Measurements from ENCODE around the gene CHRM4. TPM values are rescaled to one million over a fixed set of nuclear protein-coding genes. Genes with fewer than 3 reads are reported as not detected.

CHRM4 gene
- total and polyA plus RNA-seq, 7 experiments from 2014 or later: 0.15 to 3.5 (median 0.48) TPM; not detected in 2

DNA sequence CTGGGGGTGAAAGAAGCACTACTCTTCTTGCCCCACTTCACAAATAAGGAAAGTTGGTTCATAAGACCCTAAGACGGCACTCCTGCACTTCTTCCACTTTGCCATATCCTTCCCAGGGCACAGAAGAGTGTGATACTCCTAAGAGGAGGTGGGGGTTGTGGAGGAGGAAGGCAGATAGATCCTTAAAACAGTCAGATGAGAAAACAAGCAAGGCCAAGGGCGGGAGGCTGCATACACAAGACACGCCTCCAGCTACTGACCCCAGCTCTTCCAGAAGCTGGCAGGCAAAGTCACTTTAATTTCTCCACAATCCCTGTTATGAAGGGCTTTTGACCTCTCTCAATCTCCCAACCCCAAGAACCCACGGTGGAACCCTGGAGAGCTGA is 1.6 kb upstream of the CHRM4 start:
- Histone ChIP-seq H3K27me3 (ENCODE audit: control insufficient read depth in 2 of 2, insufficient read depth in 2 of 2, low read length in 2 of 2) (peaks cover 0 to 21% of the 10 kb centered on the region in 2 donors), H3K9me3 (ENCODE audit: control insufficient read depth in 2 of 3, low read length in 3 of 3) (no peaks in the 10 kb centered on the region), H3K27ac (ENCODE audit: low read depth, low read length) (no peak overlapping the region), H3K4me3 (ENCODE audit: low read length) (no peak overlapping the region), H3K36me3 (ENCODE audit: control insufficient read depth in 2 of 3, insufficient read depth in 3 of 3, low read length in 3 of 3) (peaks cover 0 to 17% (median 0%) of the 10 kb centered on the region in 3 experiments), H3K4me1 (ENCODE audit: control insufficient read depth in 2 of 2, insufficient read depth in 2 of 2, low read length in 2 of 2) (peaks cover 14 to 21% of the 10 kb centered on the region in 2 donors)
- ChIA-PET CTCF (no interaction called here), POLR2A (interaction anchor here (0.6 to 1.6 kb wide), 2 partner anchors 15 to 45 kb away, joined by 3 to 4 read pairs; no protein-coding TSS in a partner anchor)
- peaks cover 0 to 10% (median 8%) of the 10 kb centered on the region in 5 donors for H3K36me3 Mint-ChIP-seq
- peaks cover 7 to 31% (median 20%) of the 10 kb centered on the region in 7 donors for H3K4me1 Mint-ChIP-seq
- peak overlapping the region in 3 of 9 donors; percentile 54 to 81 (median 73) for H3K27ac Mint-ChIP-seq
- intact Hi-C loops (cut with micrococcal nuclease): loop anchor here (2.0 to 5.0 kb wide), 2 partner anchors 224 kb away; partner anchors contain the start of genes ATG13 (in 2 of the 2) and HARBI1 (in 2 of the 2)
- peak overlapping the region; percentile 70 to 84 (median 78) for H3K4me3 Mint-ChIP-seq
- H3K27me3 Mint-ChIP-seq: peaks cover 22 to 40% (median 30%) of the 10 kb centered on the region in 5 donors
- DNase-seq: no peak
- ATAC-seq: no peak
- H3K9me3 Mint-ChIP-seq: peaks cover 0 to 2% (median 0%) of the 10 kb centered on the region in 11 donors

DNA sequence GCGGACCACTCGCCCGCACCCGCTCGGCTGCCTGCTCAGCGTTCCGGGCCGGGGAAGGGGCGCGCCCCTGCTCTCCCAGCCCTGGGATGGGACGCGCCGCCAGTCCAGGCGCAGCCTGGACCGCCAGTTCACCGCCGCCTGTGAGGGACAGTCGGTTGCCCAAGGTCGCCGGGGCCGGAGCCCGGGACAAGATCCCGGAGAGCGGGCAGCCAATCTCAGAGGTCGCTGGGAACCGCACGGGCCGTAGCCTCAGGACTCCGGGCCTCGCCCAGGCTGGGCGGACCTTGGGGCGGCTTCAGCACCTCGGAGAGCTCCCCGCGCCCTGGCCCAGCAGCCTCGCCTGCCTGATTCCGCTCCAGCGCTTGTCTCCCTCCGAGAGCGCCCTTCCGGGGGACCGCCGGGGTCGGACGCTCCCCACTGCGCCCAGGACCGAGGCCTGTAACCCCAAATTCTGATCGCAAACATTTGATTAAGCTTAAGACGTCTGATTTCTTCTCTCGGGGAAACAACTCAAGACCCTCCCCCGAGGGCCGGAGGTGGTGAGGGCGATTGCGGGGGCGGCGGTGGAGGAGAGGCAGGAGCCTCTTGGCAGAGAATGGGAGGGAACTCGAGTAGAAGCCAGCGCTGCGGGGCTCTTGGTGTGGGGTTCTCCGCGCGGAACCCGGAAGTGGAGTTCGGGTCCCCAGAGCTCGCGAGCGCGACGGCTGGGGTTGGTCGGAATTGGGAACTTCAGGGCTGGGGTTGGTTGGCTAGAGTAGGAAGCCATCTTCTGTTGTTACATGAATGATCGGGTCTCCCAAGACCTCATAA is 1.1 kb upstream of the CHRM4 start:
- peak overlapping the region; percentile 35 for H3K4me3 ChIP-seq (ENCODE audit: low read length)
- CTCF ChIA-PET: no interaction called here
- H3K36me3 Mint-ChIP-seq: peaks cover 0 to 7% (median 4%) of the 10 kb centered on the region in 5 donors

DNA sequence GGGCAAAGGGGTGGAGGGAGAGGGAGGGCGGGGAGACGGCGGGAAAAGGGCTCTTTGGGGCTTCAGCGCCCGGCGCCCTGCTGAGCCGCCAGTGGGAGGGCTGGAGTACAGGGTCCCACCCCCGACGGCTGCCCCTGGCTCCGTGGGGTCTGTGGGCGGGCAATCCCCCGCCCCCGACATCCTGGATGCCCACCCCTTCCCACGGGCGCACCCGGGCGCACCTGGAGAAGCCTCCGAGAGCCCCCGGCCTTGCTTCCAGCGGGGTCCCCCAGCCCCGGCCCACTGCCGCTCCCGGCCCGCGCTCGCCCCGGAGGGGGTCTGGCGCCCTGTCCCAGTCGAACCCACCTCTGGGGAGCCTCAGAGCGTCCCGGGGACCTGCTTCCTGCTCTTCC is 394 bp downstream of the CHRM4 start:
- no peak for DNase-seq
- peaks cover 0 to 2% (median 0%) of the 10 kb centered on the region in 5 donors for H3K36me3 Mint-ChIP-seq

More for the DNA sequence above, 1.1 kb upstream of the CHRM4 start:
- DNase-seq: peak; percentile 63 to 91 (median 75)
- Mint-ChIP-seq H3K4me1 (peaks cover 7 to 35% (median 25%) of the 10 kb centered on the region in 7 donors), H3K9me3 (peaks cover 0 to 2% (median 0%) of the 10 kb centered on the region in 11 donors), H3K27ac (peak overlapping the region in 3 of 9 donors; percentile 54 to 81 (median 73)), H3K4me3 (peak overlapping the region; percentile 70 to 84 (median 78)), H3K27me3 (peaks cover 26 to 45% (median 36%) of the 10 kb centered on the region in 5 donors)
- peak; percentile 90 for ATAC-seq
- no peak overlapping the region for H3K27ac ChIP-seq (ENCODE audit: low read depth, low read length)
- peaks cover 14 to 21% of the 10 kb centered on the region in 2 donors for H3K4me1 ChIP-seq (ENCODE audit: control insufficient read depth in 2 of 2, insufficient read depth in 2 of 2, low read length in 2 of 2)
- H3K9me3 ChIP-seq (ENCODE audit: control insufficient read depth in 2 of 3, low read length in 3 of 3): no peaks in the 10 kb centered on the region
- POLR2A ChIA-PET: interaction anchor here (0.6 to 1.6 kb wide), 3 partner anchors 9 to 44 kb away, joined by 3 to 4 read pairs (median 3); no protein-coding TSS in a partner anchor
- peaks cover 0 to 12% (median 0%) of the 10 kb centered on the region in 3 experiments for H3K36me3 ChIP-seq (ENCODE audit: control insufficient read depth in 2 of 3, insufficient read depth in 3 of 3, low read length in 3 of 3)
- peaks cover 0 to 21% of the 10 kb centered on the region in 2 donors for H3K27me3 ChIP-seq (ENCODE audit: control insufficient read depth in 2 of 2, insufficient read depth in 2 of 2, low read length in 2 of 2)
- intact Hi-C loops (cut with micrococcal nuclease): loop anchor here (2.0 to 5.0 kb wide), 2 partner anchors 224 to 225 kb away; partner anchors contain the start of genes ATG13 (in 2 of the 2) and HARBI1 (in 2 of the 2)

DNA sequence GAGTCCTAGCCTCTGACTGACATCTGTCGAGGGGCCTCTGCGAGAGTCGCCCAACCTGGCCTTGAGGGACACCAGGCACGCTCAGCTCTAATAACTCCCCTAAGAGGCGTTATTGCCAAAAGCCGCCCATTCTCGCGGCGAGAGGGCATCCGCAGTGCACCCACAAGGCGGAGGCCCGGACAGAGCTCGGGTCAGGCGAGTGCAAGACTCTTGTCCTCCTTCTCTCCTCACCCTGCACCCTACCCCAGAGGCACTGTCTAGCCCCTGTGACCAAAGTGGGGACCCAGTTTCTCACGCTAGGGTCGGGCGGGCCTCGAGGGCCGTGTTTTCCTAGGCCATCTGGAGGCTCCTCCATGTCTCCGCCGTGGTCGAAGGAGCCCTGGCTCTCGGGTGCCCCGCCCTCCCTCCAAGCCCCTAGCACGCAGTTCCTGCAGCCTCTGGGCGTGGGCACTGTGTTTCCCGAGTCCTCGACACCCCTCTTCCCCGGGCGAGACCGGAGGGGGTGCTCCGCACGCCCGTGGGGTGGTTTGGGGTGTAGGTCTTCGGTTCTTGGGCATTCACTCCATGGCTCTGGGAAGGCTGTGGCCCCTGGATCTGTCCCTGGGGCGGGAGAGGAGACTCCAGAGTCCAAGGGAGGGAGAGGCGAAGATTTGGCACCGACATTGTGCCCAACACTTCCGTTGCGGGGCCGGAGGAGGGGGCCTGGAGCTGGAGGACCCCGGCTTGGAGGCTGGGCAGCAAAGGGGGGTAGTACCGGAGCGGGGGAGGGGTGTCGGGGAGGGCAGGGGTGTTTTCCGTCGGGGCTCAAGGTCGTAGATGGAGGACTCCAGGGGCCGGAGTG is 1.0 kb downstream of the CHRM4 start:
- peak overlapping the region in 1 of 9 donors; percentile 56 for H3K27ac Mint-ChIP-seq
- no peaks in the 10 kb centered on the region for H3K36me3 ChIP-seq (ENCODE audit: control insufficient read depth in 2 of 3, insufficient read depth in 3 of 3, low read length in 3 of 3)
- peaks cover 0 to 21% of the 10 kb centered on the region in 2 donors for H3K27me3 ChIP-seq (ENCODE audit: control insufficient read depth in 2 of 2, insufficient read depth in 2 of 2, low read length in 2 of 2)
- no peak for DNase-seq
- no peak overlapping the region for H3K4me3 ChIP-seq (ENCODE audit: low read length)
- H3K9me3 ChIP-seq (ENCODE audit: control insufficient read depth in 2 of 3, low read length in 3 of 3): no peaks in the 10 kb centered on the region
- ChIA-PET POLR2A (no interaction called here), CTCF (no interaction called here)
- intact Hi-C loops (cut with micrococcal nuclease): loop anchor here in 1 of 2 donors (5.0 kb wide), 1 partner anchor 227 kb away; the partner anchor contains the start of genes ATG13 and HARBI1
- peaks cover 0 to 2% (median 0%) of the 10 kb centered on the region in 5 donors for H3K36me3 Mint-ChIP-seq
- H3K27ac ChIP-seq (ENCODE audit: low read depth, low read length): no peak overlapping the region
- H3K4me1 Mint-ChIP-seq: peaks cover 7 to 35% (median 27%) of the 10 kb centered on the region in 7 donors
- H3K4me1 ChIP-seq (ENCODE audit: control insufficient read depth in 2 of 2, insufficient read depth in 2 of 2, low read length in 2 of 2): peaks cover 14 to 21% of the 10 kb centered on the region in 2 donors
- ATAC-seq: no peak
- H3K27me3 Mint-ChIP-seq: peaks cover 45 to 63% (median 55%) of the 10 kb centered on the region in 5 donors
- peak overlapping the region; percentile 36 to 72 (median 54) for H3K4me3 Mint-ChIP-seq
- peaks cover 0 to 4% (median 0%) of the 10 kb centered on the region in 11 donors for H3K9me3 Mint-ChIP-seq

More for the DNA sequence above, 394 bp downstream of the CHRM4 start:
- ChIA-PET POLR2A (interaction anchor here (1.0 kb wide), 1 partner anchor 8 kb away, joined by 3 read pairs; no protein-coding TSS in a partner anchor), CTCF (no interaction called here)
- no peaks in the 10 kb centered on the region for H3K36me3 ChIP-seq (ENCODE audit: control insufficient read depth in 2 of 3, insufficient read depth in 3 of 3, low read length in 3 of 3)
- H3K4me3 Mint-ChIP-seq: peak overlapping the region in 1 of 10 donors; percentile 72
- ATAC-seq: no peak
- peaks cover 39 to 58% (median 50%) of the 10 kb centered on the region in 5 donors for H3K27me3 Mint-ChIP-seq
- H3K27ac Mint-ChIP-seq: no peak overlapping the region
- H3K27me3 ChIP-seq (ENCODE audit: control insufficient read depth in 2 of 2, insufficient read depth in 2 of 2, low read length in 2 of 2): peaks cover 0 to 21% of the 10 kb centered on the region in 2 donors
- H3K4me1 Mint-ChIP-seq: peaks cover 7 to 35% (median 26%) of the 10 kb centered on the region in 7 donors
- intact Hi-C loops (cut with micrococcal nuclease): loop anchor here in 1 of 2 donors (5.0 kb wide), 1 partner anchor 226 kb away; the partner anchor contains the start of genes ATG13 and HARBI1
- peaks cover 14 to 21% of the 10 kb centered on the region in 2 donors for H3K4me1 ChIP-seq (ENCODE audit: control insufficient read depth in 2 of 2, insufficient read depth in 2 of 2, low read length in 2 of 2)
- no peak overlapping the region for H3K27ac ChIP-seq (ENCODE audit: low read depth, low read length)
- no peak overlapping the region for H3K4me3 ChIP-seq (ENCODE audit: low read length)
- no peaks in the 10 kb centered on the region for H3K9me3 ChIP-seq (ENCODE audit: control insufficient read depth in 2 of 3, low read length in 3 of 3)
- peaks cover 0 to 2% (median 0%) of the 10 kb centered on the region in 11 donors for H3K9me3 Mint-ChIP-seq

DNA sequence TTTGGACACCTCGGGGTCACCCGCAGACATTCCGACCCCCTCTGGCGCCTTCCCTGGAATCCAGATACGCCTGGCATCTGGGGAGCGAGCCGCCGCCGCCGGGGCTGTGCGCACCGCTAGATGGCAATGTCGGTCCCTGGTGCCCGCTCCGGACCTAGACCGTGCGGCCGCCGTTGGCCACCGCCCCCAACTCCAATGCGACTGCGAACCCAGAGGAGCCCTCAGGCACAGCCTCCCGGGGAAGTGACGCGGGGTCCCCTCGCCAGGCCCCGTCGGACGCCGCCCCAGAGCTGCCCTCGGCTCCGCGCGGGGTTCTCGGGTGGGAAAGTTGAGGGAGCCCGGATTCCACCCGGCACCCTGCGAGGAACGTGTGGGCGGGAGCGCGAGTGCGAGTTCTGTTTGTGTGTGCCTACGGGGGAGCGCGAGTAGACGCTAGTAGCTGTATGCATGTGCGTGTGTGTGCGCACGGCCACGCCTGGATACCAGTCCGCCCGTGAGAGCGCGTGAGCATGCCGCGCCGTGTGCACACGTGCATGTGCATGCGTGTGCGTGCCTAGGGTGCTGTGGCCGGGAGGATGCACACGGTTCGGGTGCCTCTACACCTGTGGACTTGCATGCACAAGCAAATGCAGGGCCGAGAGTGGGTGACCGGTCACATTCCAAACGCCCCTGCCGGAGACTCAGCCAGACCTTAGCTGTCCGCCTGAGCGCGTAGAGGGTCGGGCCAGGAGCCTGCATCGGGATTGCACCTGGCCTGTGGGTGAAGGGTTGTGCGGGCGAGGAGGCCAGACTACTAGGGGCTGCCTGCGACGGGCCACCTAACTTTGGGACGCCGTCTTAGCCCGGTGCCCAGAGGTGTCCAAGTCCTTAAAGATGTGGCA is 1.9 kb downstream of the CHRM4 start:
- DNase-seq (peak in 1 of 9 donors; percentile 76), ATAC-seq (peak; percentile 48)
- Histone ChIP-seq H3K27me3 (ENCODE audit: control insufficient read depth in 2 of 2, insufficient read depth in 2 of 2, low read length in 2 of 2) (peaks cover 0 to 21% of the 10 kb centered on the region in 2 donors), H3K4me3 (ENCODE audit: low read length) (no peak overlapping the region), H3K27ac (ENCODE audit: low read depth, low read length) (no peak overlapping the region), H3K36me3 (ENCODE audit: control insufficient read depth in 2 of 3, insufficient read depth in 3 of 3, low read length in 3 of 3) (no peaks in the 10 kb centered on the region), H3K9me3 (ENCODE audit: control insufficient read depth in 2 of 3, low read length in 3 of 3) (no peaks in the 10 kb centered on the region), H3K4me1 (ENCODE audit: control insufficient read depth in 2 of 2, insufficient read depth in 2 of 2, low read length in 2 of 2) (peaks cover 14 to 21% of the 10 kb centered on the region in 2 donors)
- ChIA-PET CTCF (interaction anchor here (1.1 to 2.1 kb wide), 3 partner anchors 30 to 228 kb away, joined by 3 to 5 read pairs (median 3); partner anchors contain the start of gene ATG13), POLR2A (interaction anchor here (1.4 kb wide), 1 partner anchor 50 kb away, joined by 4 read pairs; no protein-coding TSS in a partner anchor)
- Mint-ChIP-seq H3K4me1 (peaks cover 7 to 35% (median 27%) of the 10 kb centered on the region in 7 donors), H3K27me3 (peaks cover 45 to 70% (median 58%) of the 10 kb centered on the region in 5 donors), H3K9me3 (peaks cover 0 to 4% (median 0%) of the 10 kb centered on the region in 11 donors), H3K36me3 (peaks cover 0 to 2% (median 0%) of the 10 kb centered on the region in 5 donors), H3K4me3 (peak overlapping the region in 9 of 10 donors; percentile 38 to 72 (median 54)), H3K27ac (no peak overlapping the region)
- intact Hi-C loops (cut with micrococcal nuclease): loop anchor here (1.0 to 10.0 kb wide), 6 partner anchors 41 to 285 kb away; partner anchors contain the start of genes ATG13 (in 1 of the 2) and HARBI1 (in 1 of the 2)
